ENCODE results near the gene DNAJC25.

DNA sequence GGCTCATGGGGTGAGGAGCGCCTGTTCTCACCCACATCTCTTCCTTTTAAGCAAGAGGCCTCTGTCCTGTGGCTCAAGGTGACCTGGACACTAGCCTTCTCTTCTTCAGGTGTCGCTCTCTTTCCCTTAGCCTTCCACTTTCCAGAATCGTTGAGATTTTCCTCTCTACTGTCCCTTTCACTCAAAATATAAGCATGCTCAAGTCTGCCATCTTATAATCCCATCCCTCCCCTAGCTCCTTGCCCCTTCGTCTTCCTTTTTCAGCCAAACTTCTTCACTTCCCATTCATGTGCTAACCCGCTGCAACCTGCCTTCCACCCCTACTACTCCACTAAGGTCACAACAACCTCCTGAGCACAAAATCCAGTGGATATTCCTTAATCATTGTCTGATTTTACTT lies 44.8 kb upstream of the DNAJC25 start:
- TF ChIP-seq, protein P1, sequence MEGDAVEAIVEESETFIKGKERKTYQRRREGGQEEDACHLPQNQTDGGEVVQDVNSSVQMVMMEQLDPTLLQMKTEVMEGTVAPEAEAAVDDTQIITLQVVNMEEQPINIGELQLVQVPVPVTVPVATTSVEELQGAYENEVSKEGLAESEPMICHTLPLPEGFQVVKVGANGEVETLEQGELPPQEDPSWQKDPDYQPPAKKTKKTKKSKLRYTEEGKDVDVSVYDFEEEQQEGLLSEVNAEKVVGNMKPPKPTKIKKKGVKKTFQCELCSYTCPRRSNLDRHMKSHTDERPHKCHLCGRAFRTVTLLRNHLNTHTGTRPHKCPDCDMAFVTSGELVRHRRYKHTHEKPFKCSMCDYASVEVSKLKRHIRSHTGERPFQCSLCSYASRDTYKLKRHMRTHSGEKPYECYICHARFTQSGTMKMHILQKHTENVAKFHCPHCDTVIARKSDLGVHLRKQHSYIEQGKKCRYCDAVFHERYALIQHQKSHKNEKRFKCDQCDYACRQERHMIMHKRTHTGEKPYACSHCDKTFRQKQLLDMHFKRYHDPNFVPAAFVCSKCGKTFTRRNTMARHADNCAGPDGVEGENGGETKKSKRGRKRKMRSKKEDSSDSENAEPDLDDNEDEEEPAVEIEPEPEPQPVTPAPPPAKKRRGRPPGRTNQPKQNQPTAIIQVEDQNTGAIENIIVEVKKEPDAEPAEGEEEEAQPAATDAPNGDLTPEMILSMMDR (conservative IDR thresholded peaks at IDR 0.05; ENCODE audit: low read depth, low read length), result no peak
- no peak for TF ChIP-seq EZH2 (IDR thresholded peaks at IDR 0.05; ENCODE audit: borderline replicate concordance, low read depth, low read length, poor library complexity, severe bottlenecking)

Data from A673 (cell line).